Stimulated activated CD4-positive, alpha-beta T cell treated with anti-CD3 and anti-CD28 coated beads, Interleukin-2, amount 100 ng/mL, for 4 hours (primary cell): ENCODE results near the gene DOCK4.

Experiments
- DNase-seq: peaks from one replicate; pipeline ENCODE4 v3.0.0-alpha.2; 2020; ENCODE audit warnings: low read depth

Gene DOCK4

GRCh38 chr7:111853201-111853990 lies 352.8 kb downstream of the DOCK4 start:
- no peak for DNase-seq

GRCh38 chr7:111852081-111852480 lies 354.1 kb downstream of the DOCK4 start:
- DNase-seq = no peak

- no peak for DNase-seq
Observed at GRCh38 chr7:111846898-111847297, 359.3 kb downstream of the DOCK4 start.

GRCh38 chr7:111845853-111846252 lies 360.3 kb downstream of the DOCK4 start:
- no peak for DNase-seq

GRCh38 chr7:111844904-111845671 lies 361.1 kb downstream of the DOCK4 start:
- DNase-seq = no peak

GRCh38 chr7:111842491-111842890 lies 363.7 kb downstream of the DOCK4 start:
- no peak for DNase-seq

GRCh38 chr7:111841596-111842205 lies 364.5 kb downstream of the DOCK4 start:
- DNase-seq = no peak

- no peak for DNase-seq
Observed at GRCh38 chr7:111840528-111840927, 365.7 kb downstream of the DOCK4 start.

- DNase-seq = no peak
Observed at GRCh38 chr7:111839261-111839660, 366.9 kb downstream of the DOCK4 start.

- DNase-seq = no peak
Observed at GRCh38 chr7:111836592-111836991, 369.6 kb downstream of the DOCK4 start.

GRCh38 chr7:111835066-111835465 lies 371.1 kb downstream of the DOCK4 start:
- DNase-seq = no peak

GRCh38 chr7:111834367-111834766 lies 371.8 kb downstream of the DOCK4 start:
- DNase-seq = no peak

- no peak for DNase-seq
Observed at GRCh38 chr7:111833466-111833865, 372.7 kb downstream of the DOCK4 start.

- DNase-seq = no peak
Observed at GRCh38 chr7:111832174-111832573, 374.0 kb downstream of the DOCK4 start.

GRCh38 chr7:111829221-111829620 lies 377.0 kb downstream of the DOCK4 start:
- no peak for DNase-seq

- DNase-seq = no peak
Observed at GRCh38 chr7:111827863-111828504, 378.2 kb downstream of the DOCK4 start.

- no peak for DNase-seq
Observed at GRCh38 chr7:111825046-111825445, 381.2 kb downstream of the DOCK4 start.

- no peak for DNase-seq
Observed at GRCh38 chr7:111823826-111824225, 382.4 kb downstream of the DOCK4 start.

- no peak for DNase-seq
Observed at GRCh38 chr7:111821046-111821445, 385.2 kb downstream of the DOCK4 start.

- DNase-seq = no peak
Observed at GRCh38 chr7:111820621-111821020, 385.6 kb downstream of the DOCK4 start.

- no peak for DNase-seq
Observed at GRCh38 chr7:111820121-111820520, 386.1 kb downstream of the DOCK4 start.

- no peak for DNase-seq
Observed at GRCh38 chr7:111815354-111815753, 390.8 kb downstream of the DOCK4 start.
